ENCODE data around the gene TSPAN4. TPM values are rescaled to one million over a fixed set of nuclear protein-coding genes. Genes with fewer than 3 reads are reported as not detected.

Gene TSPAN4
- total RNA-seq, 4 donors from 2014 or later: 57.3 to 88.3 (median 70.7) TPM

- H3K4me3 ChIP-seq (ENCODE audit: low read depth, poor library complexity, severe bottlenecking): no peak overlapping the region
- intact Hi-C loops (cut with DNase I; ENCODE audit: low total_unique reads): no loop called here
- DNase-seq (ENCODE audit: low spot score in 2 of 2): no peak
- WGBS, 2 donors: 89% methylated on average over 8 of the region's 8 CpGs; no CpG with 5 or more reads in 1 of the 2 donors
- TF ChIP-seq CTCF (IDR thresholded peaks at IDR 0.05): no peak
- no peak for TF ChIP-seq POLR2A (IDR thresholded peaks at IDR 0.05)
Measured at GRCh38 chr11:803467-803742, 39.2 kb upstream of the TSPAN4 start.

DNA sequence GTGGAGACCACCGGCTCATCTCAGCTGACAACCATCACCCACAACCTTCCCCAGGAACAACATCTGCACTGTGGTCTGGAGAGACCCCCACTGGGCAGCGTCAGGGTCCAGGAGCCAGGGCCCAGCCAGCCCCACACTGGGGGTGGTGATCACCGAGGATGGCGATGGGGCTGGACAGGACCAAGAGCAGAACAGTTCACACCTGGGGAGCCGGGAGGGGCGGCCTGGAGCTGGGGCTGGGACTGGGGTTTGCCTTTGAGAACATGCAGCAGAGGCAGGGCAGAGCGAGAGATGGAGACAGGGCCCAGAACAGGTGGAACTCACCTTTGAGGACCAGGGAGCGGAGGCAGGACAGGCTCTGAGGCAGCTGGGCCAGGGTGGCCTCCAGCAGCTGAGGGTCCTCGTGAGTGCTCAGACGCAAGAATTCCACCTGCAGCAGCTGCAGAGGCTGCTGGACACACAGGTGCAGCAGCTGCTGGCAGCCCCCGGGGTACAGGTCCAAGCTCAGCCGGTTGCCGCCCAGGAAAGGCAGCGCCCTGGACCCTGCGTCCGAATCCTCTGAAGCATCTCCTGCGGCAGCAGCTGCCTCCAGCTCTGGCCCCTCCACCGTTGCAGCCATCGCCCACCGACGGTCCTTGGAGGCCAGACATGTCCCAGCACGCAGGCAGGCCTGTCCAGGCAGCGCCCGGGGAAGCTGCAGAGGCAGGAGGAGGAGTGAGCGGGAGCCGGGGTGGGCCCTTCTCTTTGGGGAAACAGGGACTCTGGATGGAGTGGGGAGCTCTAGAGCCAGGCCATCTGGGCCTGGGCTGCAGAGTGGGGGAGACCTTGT lies 38.7 kb upstream of the TSPAN4 start:
- intact Hi-C loops (cut with DNase I; ENCODE audit: low total_unique reads): no loop called here
- WGBS, 2 donors: 46 to 51% methylated on average over 23 to 25 of the region's 26 CpGs
- no peak for DNase-seq (ENCODE audit: low spot score in 2 of 2)

DNA sequence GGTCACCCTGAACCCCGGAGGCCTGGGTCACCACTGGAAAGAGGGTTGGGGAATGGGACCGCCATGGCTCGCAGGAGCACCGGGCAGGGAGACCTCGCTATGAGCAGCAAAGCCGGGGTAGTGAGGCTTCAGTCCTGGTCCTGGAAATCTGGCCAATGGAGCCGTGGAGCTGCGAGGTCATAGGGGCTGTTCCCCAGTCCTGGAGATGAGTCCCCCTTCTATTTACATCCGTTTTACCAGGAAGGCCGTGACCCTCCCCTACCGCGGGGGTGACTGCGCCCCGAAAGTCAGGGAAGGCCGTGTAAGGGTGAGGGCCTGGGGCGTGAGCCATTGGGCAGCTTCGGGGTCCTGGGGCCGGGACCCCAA lies 38.1 kb upstream of the TSPAN4 start:
- H3K4me3 ChIP-seq (ENCODE audit: low read depth, poor library complexity, severe bottlenecking): peak overlapping the region; percentile 30
- DNase-seq (ENCODE audit: low spot score in 2 of 2): no peak
- WGBS, 2 donors: 4 to 6% methylated on average over 12 of the region's 18 CpGs
- TF ChIP-seq CTCF (IDR thresholded peaks at IDR 0.05) (no peak), POLR2A (IDR thresholded peaks at IDR 0.05) (no peak)
- intact Hi-C loops (cut with DNase I; ENCODE audit: low total_unique reads): no loop called here

More for the DNA sequence above, 38.7 kb upstream of the TSPAN4 start:
- H3K4me3 ChIP-seq (ENCODE audit: low read depth, poor library complexity, severe bottlenecking): no peak overlapping the region
- no peak for TF ChIP-seq CTCF (IDR thresholded peaks at IDR 0.05)
- no peak for TF ChIP-seq POLR2A (IDR thresholded peaks at IDR 0.05)

DNA sequence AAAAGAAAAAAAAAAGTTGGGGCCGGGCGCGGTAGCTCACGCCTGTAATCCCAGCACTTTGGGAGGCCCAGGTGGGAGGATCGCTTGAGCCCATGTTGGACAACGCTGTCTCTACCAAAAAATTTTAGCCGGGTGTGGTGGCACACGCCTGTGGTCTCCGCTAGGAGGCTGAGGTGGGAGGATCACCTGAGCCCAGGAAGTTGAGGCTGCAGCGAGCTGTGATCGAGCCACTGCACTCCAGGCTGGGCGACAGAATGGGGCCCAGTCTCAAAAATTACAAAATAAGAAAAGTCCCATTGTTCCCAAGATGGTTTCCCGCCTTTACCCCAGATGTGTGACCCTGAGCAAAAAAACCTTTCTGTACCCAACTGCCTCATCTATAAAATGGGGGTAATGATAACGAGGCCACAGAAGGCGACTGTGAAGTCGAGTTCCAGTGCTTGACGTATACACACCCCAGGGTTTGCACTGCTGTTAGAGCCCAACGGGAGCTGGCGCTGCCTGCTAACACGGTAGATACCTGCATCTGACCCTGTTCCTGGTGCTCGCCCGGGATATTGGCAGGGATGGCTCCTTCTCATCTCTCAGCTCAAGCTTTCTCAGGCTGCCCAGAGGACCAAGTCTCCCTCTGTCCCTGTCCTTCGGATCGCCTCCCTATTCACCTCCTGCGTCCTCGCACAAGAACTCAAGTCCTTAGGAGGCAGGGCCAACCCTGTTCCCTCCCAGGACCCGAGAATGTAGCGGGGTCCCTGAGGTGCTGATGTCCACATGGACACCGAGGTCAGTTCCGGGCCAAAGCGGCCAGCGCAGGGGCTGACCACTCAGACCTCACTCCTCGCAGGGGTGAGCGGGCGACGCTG lies 34.0 kb upstream of the TSPAN4 start:
- H3K4me3 ChIP-seq (ENCODE audit: low read depth, poor library complexity, severe bottlenecking): peak overlapping the region; percentile 96
- 34 to 36% methylated on average over 29 to 33 of the region's 36 CpGs for whole genome bisulfite sequencing, 2 donors
- TF ChIP-seq CTCF (IDR thresholded peaks at IDR 0.05) (no peak), POLR2A (IDR thresholded peaks at IDR 0.05) (no peak)
- DNase-seq (ENCODE audit: low spot score in 2 of 2): no peak
- intact Hi-C loops (cut with DNase I; ENCODE audit: low total_unique reads): no loop called here

GRCh38 chr11:809287-810039 lies 33.2 kb upstream of the TSPAN4 start, which contains the start of gene RPLP2:
RPLP2 (plus strand) TSS chr11:809967; CDS start chr11:810235, 268 bp downstream.
- 0 to 1% methylated on average over 24 to 57 of the region's 81 CpGs for WGBS, 2 donors
- intact Hi-C loops (cut with DNase I; ENCODE audit: low total_unique reads): no loop called here
- peak; percentile 97 to 100 for DNase-seq (ENCODE audit: low spot score in 2 of 2)
- TF ChIP-seq CTCF (IDR thresholded peaks at IDR 0.05) (no peak), POLR2A (IDR thresholded peaks at IDR 0.05) (peak in 1 of 2 donors; percentile 87)
- H3K4me3 ChIP-seq (ENCODE audit: low read depth, poor library complexity, severe bottlenecking): peak within 1 kb of the TSS; percentile 96

All from lower leg skin (tissue), 4 donors.